GM19023 (cell line): Measurements from ENCODE around the gene SIX5.

Experiments
- ATAC-seq: cut with Tn5 transposase; IDR thresholded peaks from one replicate; pipeline ENCODE4 v1.9.1; 2021; ENCODE audit warnings: mild to moderate bottlenecking, moderate library complexity; ENCODE audit not compliant: unreplicated experiment

Gene SIX5

DNA sequence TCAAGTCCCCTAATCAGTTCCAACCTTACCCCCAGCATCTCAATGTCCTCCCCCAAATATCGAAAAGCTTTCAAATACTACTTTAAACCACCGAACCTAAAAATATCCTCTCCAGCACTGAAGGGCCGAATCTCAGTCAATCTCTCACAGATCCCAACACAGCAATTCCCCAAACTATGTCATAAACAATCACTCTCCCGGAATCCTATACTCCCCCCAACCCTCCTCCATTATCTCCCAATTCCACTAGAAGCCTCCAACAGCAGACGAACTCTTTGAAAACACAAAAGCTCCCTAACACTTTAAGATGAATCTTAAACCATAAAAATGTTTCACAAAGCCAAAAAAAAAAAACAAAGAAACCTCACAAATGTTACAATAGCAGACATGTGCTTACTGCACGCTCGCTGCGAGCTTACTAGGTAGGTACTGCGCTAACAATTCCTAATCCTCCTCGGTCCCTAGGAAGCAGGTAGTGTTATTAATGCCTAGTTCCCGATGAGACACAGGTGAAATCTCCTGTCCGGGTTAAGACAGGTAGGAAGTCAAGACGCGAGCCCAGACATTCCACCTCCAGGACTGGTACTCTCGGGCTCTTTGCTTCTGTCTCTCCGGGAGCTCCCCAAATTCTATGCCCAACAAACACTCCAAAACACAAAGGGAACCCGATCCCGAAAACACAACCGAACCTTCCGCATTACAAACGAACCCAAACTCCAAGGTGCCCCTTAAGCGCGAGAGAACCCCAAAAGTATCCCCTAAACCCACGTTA lies 52.5 kb downstream of the SIX5 start:
- ATAC-seq, result no peak

DNA sequence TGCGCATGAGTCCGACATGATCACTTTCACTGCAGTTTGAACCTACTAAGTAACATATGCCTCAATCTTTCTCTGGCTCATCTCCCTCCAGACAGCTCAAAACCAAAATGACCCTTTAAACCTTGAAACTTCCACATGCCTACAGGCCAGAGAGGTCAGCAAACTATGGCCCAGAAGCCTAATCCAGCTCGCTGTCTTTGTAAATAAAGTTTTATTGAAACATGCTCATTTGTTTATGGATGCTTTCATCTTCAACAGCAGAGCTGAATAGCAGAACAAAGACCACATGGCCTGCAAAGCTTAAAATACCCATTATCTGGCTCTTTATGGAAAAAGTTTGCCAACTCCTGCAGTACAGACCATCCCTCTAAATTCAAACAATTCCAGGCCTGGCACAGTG lies 53.9 kb downstream of the SIX5 start:
- ATAC-seq, result no peak
